ENCODE measurements around the gene SNX15.
A peak's percentile ranks its signal among the peaks of the same experiment; 100 is the strongest.
"Not testable (repeated sequence)": the region's sequence is repeated elsewhere in the genome, so short reads cannot be mapped to it uniquely, and the experiment has no call there.

Gene SNX15, protein sequence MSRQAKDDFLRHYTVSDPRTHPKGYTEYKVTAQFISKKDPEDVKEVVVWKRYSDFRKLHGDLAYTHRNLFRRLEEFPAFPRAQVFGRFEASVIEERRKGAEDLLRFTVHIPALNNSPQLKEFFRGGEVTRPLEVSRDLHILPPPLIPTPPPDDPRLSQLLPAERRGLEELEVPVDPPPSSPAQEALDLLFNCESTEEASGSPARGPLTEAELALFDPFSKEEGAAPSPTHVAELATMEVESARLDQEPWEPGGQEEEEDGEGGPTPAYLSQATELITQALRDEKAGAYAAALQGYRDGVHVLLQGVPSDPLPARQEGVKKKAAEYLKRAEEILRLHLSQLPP

DNA sequence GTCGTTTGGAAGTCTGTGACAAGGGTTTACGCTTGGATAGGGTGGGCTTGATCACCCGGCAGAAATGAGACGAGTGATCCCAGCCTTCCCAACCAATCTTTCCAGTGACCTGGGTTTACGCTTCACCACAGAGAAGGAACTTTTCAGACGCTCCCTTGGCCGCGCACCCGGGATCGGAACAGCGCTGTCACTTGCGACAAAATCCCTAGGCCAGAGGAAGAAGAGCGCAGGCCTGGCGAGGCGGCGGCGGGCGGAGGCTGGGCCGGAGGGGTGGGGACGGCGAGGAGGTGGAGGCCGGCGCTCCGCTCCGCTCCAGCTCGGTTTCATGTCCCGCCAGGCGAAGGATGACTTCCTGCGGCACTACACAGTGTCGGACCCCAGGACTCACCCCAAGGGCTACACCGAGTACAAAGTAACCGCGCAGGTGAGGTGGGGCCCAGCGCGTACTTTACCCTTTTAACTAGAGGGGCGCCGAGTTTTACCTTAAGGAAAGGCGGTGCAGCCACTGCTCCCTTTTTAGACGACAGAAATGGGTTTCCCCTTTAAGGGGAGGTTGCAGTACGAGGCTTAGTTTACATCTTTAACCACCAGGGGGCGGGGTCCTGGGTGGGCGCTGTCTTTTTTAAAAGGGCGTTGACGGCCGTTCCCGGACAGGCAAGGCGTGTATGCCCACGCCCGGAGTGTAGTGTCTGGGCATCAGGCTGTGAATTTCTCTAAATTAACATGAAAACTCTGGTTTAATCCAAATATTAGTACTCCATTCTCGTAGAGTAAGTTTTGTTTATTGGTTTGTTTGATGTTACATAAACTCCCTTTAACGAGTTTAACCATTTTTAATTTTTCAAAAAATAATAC, at the start of gene SNX15:
SNX15 (plus strand) TSS at position 227 of the 855 bp plus-strand sequence; CDS start at position 326, 99 bp downstream.
- ChIA-PET CTCF (interaction anchor here (0.6 to 10.5 kb wide), 14 partner anchors 8 to 91 kb away, joined by 3 to 140 read pairs (median 4); partner anchors contain the start of genes ARL2, NAALADL1, SAC3D1 and TM7SF2), POLR2A (interaction anchor here (0.6 to 2.0 kb wide), 3 partner anchors 13 to 90 kb away, joined by 3 to 13 read pairs (median 3); partner anchors contain the start of genes ARL2 and SAC3D1)
- peak within 1 kb of the TSS; percentile 87 for H3K4me3 ChIP-seq (ENCODE audit: low read depth, low read length)
- DNase-seq (ENCODE audit: low read depth, low spot score): peak; percentile 70
- TF ChIP-seq, protein P1, sequence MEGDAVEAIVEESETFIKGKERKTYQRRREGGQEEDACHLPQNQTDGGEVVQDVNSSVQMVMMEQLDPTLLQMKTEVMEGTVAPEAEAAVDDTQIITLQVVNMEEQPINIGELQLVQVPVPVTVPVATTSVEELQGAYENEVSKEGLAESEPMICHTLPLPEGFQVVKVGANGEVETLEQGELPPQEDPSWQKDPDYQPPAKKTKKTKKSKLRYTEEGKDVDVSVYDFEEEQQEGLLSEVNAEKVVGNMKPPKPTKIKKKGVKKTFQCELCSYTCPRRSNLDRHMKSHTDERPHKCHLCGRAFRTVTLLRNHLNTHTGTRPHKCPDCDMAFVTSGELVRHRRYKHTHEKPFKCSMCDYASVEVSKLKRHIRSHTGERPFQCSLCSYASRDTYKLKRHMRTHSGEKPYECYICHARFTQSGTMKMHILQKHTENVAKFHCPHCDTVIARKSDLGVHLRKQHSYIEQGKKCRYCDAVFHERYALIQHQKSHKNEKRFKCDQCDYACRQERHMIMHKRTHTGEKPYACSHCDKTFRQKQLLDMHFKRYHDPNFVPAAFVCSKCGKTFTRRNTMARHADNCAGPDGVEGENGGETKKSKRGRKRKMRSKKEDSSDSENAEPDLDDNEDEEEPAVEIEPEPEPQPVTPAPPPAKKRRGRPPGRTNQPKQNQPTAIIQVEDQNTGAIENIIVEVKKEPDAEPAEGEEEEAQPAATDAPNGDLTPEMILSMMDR (IDR thresholded peaks at IDR 0.05; ENCODE audit: insufficient read depth, low read length, missing control alignments): peak; percentile 56

DNA sequence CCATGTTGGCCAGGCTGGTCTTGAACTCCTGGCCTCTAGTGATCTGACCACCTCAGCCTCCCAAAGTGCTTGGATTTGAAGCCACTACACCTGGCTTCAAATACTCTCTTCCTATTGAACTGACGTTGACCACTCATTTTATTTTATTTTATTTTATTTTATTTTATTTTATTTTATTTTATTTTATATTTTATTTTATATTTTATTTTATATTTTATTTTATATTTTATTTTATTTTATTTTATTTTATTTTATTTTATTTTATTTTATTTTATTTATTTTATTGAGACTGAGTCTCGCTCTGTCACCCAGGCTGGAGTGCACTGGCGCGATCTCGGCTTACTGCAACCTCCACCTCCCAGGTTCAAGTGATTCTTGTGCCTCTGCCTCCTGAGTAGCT, 43.9 kb upstream of the SNX15 start:
- POLR2A ChIA-PET; DNase-seq (ENCODE audit: low read depth, low spot score); CTCF ChIA-PET; H3K4me3 ChIP-seq (ENCODE audit: low read depth, low read length): not testable (repeated sequence)

DNA sequence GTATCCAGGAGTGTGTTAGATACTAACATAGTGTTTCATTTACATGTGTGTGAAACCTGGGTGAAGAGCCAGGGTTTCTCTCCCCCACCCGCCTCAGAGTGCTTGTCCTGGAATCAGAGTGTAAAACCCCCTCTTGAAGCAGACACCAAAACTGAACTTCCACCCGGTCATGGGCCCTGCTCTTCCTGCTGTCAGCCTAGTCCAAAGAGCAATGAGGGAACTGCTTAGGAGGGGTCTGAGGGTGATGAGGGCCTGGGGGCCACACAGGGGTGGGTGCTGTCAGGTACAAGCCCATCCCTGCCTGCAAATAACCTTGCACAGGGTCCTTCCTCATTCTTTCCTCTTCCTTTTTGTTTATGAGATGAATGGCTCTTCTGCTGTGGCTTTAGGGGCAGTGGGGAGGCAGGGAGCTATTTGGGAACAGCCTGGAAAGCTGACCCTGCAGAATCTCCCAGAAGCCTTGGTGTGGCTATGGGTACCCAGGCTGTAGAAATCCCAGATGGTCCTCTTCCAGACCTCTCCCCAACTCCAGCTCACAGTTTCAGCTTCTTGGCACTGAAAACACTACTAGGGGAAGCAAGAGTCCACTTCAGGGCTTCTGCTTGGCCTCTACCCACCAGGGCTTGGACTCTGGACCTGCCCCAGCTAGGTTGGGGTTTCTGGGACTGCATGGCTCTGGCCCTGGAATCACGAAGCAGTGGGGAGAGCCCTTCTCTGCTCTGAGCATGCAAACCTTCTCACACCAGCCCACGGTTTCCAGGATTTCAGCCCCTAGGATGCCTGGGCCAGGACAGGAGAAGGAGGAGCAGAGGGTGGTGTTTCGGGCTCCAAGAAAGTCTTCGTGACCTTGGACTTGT, 39.0 kb upstream of the SNX15 start:
- ChIA-PET POLR2A (no interaction called here), CTCF (interaction anchor here (0.8 to 3.3 kb wide), 3 partner anchors 8 to 26 kb away, joined by 3 to 11 read pairs (median 3); partner anchors contain the start of genes ARL2 and BATF2)
- no peak for DNase-seq (ENCODE audit: low read depth, low spot score)
- no peak overlapping the region for H3K4me3 ChIP-seq (ENCODE audit: low read depth, low read length)
- TF ChIP-seq, protein P1 (IDR thresholded peaks at IDR 0.05; ENCODE audit: insufficient read depth, low read length, missing control alignments): no peak

DNA sequence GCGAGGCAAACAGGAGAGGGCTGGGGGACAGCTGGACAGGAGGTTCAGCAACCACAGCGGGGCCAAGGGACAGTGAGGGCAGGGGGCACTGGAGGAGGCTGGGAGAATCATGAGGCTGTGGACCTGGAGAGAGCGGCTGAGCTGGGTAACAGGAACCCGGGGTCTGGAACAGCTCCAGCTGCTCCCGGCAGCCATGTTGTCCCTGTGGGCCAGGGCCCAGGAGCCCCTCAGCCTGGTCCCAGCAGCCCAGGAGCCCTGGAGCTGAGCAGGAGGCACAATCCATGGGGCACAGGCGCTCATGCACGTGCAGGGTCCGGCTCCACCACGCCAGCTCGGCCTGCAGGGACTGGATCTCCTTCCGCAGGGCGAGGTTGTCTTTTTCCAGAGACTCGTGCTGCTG, 37.8 kb upstream of the SNX15 start:
- no peak overlapping the region for H3K4me3 ChIP-seq (ENCODE audit: low read depth, low read length)
- CTCF ChIA-PET: no interaction called here
- DNase-seq (ENCODE audit: low read depth, low spot score): no peak
- TF ChIP-seq, protein P1 (IDR thresholded peaks at IDR 0.05; ENCODE audit: insufficient read depth, low read length, missing control alignments): no peak
- POLR2A ChIA-PET: no interaction called here

DNA sequence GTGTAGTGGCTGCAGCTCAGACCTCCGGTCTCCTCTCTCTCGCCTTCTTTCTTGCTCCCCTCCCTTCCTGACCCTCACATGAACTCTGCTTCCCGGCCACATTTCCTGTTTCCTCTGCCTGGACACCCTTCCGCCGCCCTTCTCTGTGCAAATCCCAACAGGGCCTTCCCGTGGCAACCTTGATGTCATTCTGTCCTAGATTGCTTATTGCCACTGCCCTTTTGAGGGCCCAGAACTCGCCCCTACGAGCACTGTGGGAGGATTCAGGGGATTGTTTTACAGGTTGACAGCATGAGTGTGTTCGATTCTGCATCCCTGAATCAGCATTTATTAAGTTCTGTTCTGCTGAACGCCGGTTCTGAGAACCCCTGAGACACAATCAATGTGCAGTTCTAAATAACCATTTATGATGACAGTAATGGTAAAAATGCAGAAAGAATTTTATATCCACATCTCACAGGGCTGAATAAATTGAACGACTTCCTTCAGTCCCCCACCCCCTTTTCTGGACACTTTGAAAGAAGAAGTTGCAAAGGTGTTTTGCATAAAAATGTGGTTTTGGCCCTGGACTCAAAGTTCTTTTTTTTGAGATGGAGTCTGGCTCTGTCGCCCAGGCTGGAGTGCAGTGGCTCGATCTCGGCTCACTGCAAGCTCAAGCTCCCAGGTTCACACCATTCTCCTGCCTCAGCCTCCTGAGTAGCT, 36.9 kb upstream of the SNX15 start:
- POLR2A ChIA-PET: no interaction called here
- CTCF ChIA-PET: no interaction called here
- no peak for DNase-seq (ENCODE audit: low read depth, low spot score)
- TF ChIP-seq, protein P1 (IDR thresholded peaks at IDR 0.05; ENCODE audit: insufficient read depth, low read length, missing control alignments): no peak
- H3K4me3 ChIP-seq (ENCODE audit: low read depth, low read length): no peak overlapping the region

DNA sequence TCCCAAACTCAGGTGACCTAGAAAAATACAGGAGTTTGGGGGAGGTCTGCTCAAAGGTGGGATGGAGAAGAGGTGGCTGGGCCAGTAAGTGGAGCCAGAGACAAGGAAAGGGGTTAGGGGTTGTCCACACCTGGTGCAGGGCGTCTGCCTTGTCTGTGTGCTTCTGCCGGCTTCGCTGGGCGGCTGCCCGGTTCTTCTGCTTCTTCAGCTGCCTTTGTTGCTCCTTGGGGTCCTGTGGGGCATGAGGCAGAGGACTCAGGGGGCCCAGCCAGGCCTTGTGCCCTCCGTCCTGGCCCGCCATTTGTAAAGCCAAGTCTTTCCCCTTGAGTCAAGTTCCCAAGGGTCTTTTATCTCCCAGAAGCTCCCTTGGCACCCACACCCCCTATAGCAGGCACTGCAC, 32.9 kb upstream of the SNX15 start:
- no peak overlapping the region for H3K4me3 ChIP-seq (ENCODE audit: low read depth, low read length)
- CTCF ChIA-PET: interaction anchor here (3.6 to 14.5 kb wide), 2 partner anchors 16 to 147 kb away, joined by 13 to 179 read pairs; partner anchors contain the start of gene ARL2
- DNase-seq (ENCODE audit: low read depth, low spot score): no peak
- TF ChIP-seq, protein P1 (IDR thresholded peaks at IDR 0.05; ENCODE audit: insufficient read depth, low read length, missing control alignments): no peak
- POLR2A ChIA-PET: no interaction called here
